Globus pallidus (tissue), 1 donor: ENCODE results near the gene MITF.
"Not testable (repeated sequence)": the region's sequence is repeated elsewhere in the genome, so short reads cannot be mapped to it uniquely, and the experiment has no call there.

ENCODE experiments used
- DNase-seq: peaks from one replicate; pipeline ENCODE4 v3.0.0-alpha.2; 2015; ENCODE audit warnings: low spot score

MITF gene

DNA sequence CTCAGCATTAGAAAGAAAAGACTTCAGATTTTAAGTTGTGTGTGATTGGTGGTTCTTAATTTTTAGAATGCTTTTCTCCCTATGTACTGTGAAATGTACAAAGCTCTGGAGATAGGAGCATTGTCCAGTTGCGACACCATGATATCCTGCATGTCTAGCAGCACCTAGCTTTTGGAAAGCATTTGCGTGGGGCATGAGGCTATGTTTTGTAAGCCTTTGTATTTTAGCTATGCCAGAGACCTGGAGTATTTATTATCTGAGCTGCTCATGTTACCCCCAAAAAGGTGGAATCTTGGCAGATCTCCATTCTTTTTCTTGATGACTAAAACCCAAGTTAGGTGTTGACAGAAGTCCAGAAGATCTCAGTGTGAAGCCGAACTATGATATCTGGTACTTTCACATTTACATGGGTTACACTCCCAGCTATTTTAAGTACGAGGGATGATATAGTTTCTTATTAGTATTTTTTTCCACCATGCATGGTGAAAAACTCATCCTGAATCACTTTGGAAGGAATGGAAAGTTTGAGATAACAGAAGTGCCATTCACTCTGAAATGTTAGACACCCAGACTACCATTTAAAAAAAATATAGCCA lies 133.6 kb downstream of the MITF start:
- DNase-seq: no peak

DNA sequence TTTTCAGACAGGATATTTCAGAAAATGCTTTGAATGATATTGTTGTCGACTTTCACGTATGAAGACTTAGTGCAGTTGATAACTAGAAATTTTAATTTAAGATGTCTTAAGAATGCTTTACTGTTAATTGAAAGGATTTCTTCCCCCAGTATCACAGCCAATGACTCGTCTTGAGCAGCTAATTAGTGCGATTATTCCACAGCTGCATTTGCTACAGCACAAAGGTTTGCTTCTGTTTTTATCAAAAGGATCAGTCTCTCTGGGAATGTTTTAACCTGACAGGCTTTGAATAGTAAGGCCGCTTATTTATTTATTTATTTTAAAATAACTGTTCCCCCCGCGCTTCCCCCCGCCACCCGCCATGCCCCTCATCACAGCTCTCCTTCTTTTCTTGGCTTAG lies 136.8 kb downstream of the MITF start:
- no peak for DNase-seq

DNA sequence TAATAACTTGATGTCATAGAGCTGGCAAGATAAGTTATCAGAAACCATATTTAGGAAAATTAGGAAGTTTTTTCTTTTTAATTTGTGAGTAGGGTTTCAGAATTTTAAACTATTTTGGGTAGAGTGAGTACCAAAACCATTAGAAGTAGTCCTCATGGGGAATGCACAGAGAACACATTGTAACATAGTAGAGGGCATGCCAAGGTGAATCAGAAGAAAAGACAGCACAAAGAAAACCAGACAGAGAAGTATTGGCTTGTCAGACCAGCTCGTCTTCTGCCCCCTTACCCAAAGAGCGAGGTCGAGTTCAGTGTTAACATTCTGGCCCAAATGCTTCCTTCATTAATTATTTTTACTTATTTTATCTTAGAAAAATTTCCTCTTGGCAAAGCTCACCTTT lies 139.0 kb downstream of the MITF start:
- DNase-seq: no peak

DNA sequence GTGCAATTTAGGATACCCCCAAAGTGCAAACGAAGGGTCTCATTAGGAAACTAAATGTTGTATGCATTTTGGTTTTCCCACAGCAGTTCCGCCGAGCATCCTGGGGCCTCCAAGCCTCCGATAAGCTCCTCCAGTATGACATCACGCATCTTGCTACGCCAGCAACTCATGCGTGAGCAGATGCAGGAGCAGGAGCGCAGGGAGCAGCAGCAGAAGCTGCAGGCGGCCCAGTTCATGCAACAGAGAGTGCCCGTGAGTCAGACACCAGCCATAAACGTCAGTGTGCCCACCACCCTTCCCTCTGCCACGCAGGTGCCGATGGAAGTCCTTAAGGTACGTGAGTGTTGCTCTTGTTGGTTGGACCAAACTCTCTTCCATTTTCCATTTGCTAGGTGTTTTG lies 139.8 kb downstream of the MITF start:
- no peak for DNase-seq

DNA sequence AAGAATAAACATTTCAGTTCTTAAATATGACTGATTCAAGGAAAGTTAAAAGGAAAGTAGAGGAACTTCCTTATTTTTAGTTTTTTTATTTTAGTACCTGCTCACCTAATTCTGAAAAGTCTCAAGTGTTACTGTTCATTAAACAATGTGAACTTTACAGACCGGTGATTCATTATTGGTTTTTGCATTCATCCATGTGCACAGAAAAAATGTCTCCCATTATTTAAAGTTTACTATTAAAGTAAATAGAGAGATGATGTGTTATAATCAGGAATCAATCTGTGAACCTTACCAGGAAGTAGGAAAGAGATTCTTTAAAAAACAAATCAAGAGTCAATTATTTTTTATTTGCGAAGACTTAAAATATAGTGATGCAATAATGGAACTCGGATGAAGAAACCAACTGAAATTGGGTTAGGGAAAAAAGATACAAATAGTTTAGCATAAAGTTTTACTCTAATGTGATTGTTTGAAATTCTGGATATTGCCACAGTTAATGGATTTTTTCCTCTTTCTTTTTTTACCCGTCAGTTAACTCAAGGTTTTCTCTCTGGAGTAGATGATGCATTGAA lies 140.9 kb downstream of the MITF start:
- DNase-seq: no peak

DNA sequence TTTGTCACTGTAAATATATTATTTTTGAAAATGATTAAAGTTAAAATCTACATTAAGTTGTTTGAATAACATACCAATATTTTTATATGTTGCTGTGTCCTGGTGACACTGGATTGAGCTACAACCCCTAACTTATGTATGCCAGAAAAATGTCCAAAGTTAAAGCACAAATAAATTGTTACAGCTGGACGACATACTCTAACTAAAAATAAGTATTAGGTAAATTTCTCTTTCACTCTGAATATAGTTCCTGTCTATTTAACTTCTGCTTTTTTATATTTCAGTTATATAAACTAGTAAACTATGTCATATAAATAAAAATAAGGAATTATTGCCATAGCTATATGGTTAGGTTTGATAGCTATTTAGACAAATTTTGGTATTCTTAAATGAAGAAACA lies 141.8 kb downstream of the MITF start:
- no peak for DNase-seq

DNA sequence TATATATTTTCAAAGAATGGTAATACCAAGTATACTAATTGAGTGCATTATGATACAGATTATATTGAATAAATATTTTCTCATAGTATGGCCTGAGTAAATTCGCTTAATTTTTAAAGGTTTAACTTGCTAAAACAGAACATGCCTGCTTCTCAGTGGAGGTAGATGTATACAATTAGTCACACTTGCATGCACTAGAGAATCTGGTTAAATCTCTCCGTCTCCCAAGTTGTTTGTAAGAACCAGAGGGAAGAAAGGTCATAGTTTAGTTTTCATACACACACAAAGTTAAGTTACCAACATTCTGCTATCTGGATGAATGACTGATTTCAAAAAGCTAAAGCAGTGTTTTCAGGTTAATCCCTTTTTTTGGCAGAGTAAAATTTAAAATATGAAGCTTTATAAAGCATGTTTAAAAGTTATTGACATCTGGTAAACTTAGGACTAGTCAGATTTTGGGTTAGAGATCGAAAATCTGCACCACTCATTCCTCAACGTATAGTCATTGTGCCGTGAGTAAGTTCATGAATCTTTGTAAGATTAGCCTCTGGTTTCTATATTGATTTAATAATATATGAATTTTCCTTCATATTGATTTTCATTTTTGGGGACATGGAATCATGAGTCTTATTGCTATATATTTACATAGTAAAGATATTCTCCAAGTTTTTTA lies 142.6 kb downstream of the MITF start:
- no peak for DNase-seq

DNA sequence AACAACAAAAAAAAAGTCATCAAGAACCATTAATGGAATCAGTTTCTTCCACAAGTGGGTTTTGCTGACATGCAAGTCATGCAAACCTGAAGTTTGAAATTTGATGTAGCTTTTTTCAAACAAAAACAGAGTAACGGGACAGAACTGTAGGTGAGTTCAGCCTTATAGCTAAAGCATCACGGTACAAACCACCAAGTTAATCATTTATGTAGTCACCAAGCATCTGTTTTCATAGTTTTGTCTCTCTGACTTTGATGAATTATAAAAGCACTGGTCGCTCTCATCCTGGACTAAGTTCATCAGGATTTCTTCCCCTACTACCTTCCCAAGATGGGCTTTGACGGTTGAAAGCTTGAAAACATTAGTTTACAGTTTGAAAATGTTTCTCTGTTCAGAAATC lies 143.3 kb downstream of the MITF start:
- DNase-seq: no peak

DNA sequence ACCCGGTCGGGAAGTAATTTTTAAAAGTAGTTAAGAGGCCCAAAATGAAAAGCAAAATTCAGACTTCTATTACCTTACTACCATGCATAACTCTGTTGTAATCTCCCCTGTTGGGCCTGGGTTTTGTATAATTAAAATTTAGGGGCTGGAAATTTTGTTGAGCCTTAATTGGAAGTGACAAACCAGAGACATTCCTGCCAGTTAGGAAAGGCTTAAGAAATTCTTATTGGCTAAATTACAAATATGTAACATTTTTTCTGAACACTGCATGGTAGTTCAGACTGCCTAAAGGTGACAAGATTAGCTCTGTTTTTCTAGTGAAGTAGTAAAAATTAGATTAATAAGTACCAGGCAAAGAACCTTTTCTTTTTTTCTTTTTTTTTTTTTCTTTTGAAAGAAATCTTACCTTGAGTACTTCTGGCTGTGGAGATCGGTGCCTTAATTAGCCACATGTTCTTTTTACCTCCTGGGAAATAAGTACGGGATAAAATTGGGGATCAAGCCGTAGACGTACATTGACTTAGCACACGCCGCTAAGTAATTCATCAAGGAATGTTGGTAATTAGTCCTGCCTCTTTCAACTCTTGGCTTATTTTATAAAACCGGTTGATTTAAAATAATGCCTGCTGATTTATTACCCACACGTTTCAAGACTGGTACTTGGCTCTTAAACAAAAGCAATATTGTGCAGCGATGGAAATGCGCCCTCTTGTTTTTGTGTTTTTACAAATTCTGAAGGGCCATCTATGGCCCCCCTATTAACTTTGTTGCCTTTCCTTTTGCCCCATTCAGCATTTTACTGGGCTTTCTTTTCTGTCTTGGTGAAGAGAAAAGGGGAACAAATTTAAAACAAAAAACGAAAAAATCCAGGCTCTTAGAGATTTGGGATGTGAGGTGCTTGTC lies 149.0 kb downstream of the MITF start:
- peak; percentile 83 for DNase-seq

DNA sequence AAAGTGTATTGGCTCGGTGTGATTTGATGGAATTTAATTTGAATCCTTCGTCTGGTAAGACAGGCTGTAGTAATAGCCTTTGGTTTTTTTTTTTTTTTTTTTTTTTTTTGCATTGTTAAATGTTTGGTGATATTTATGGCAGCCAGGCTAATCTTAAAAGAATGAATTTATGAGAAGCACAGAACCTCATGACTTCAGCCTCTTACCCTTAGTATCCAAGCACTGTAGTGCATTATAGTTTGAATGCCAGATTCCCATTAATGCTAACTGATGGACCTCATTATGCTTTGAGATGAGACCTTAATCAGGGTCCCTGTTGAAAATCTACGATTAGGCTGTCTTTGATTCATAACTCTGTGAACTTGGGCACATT lies 149.7 kb downstream of the MITF start:
- DNase-seq: no peak

DNA sequence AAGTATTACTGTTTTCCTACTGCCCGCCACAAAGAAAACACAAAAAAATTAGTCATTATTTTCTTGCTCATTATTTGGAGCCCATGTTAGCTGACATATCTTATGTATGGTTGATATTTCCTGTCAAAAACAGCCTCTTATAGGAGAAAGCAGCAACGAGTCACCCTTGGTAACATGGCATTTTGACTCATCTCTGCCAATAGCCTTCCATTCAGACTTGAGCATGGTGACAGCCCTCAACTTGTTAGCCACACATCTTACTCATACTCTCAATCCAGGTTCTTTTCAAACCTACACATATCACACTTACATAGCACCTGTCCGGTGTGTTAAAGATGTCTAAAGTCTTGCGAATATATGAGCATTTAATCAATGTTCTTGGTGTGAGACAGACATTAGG lies 150.8 kb downstream of the MITF start:
- no peak for DNase-seq

DNA sequence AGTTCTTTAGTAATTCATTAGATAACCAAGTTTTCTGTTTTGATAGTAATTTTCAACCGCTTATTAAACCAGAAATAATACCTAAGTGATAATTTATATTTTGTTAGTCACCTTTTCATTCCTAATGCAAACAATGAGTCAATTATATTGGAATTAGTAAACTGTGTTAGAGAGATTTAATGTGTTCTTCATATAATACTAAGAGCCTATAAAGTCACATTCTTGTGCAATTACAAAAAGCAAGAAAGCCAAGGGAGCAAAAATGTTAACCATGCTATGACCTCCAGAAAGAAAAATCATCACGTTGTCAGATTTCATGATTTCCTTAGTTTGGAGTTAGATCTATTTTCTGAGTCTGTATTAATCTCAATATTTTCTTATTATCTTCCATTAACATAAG lies 151.4 kb downstream of the MITF start:
- no peak for DNase-seq

DNA sequence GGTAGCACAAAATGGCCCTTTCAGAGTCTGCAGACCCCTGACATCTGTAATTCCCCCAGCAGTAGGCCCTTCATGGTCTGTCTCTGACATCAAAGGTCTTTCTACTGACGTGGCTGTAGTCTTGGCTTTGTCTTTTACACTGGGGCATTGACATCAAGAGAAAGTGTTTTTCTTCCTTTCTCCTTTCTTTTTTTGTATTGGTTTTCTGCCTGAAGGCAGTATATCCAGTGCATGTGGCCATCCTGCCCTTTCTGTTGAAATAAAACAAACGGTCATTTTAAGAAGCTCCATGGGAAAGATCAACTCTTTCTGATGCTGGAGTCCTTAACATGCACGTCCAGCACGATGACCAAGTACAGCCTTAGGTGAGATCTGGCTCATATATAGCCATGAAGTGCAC lies 153.4 kb downstream of the MITF start:
- DNase-seq: no peak

DNA sequence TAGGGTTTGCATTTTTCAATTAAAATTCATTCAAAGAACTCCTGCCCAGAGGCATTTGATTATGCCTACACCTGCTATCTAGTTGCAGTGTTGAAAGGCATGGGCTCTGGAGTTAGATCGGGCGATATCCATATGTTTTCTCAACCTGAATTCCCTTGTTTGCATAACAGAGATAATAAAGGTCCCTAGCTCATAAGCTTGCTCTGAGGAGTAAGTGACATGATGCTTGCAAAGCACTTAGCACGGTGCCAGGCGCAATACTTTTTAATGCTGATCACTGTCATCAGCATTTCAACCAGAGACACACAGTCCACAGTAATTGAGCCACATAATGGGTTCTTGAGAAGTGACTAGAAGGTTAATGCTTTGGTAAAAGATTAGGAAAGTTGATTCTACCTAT lies 154.0 kb downstream of the MITF start:
- DNase-seq: no peak

DNA sequence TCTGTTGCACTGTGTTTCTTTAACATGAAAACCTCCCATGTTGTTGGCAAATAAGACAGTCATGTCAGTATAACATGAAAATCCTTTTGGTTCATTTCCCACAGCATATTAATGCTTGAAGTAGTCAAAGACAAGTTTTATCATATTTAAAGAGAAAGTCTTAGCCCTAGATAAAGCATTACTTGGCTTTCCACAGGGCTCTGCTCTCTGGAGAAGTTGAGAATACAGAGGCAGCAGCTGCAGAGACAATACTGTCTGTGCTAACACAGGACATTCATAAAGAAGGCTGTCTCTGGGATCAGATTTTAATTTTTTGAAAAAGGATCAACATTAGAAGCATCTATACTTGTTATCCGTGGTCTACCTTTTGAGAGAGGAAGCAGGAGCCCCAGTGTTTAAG lies 156.8 kb downstream of the MITF start:
- no peak for DNase-seq

DNA sequence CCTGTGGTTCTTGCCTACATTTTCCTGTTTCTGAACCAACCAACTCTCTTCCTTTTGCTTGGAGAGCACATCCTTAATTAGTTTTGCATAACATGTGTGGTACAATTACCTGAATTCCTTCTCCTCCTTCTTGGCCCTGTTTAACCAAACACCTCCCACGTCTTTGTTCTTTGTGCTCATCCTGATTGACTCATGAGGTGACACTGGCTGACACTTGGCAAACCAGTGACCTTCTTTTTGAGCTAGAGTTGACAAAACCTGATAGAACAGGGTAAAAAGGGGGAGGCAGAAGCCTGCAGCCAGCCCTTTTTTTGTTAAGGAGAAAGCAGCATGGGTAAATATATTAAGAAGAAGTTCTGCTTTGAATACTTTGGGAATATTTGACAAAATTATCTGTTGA lies 161.1 kb downstream of the MITF start:
- no peak for DNase-seq

DNA sequence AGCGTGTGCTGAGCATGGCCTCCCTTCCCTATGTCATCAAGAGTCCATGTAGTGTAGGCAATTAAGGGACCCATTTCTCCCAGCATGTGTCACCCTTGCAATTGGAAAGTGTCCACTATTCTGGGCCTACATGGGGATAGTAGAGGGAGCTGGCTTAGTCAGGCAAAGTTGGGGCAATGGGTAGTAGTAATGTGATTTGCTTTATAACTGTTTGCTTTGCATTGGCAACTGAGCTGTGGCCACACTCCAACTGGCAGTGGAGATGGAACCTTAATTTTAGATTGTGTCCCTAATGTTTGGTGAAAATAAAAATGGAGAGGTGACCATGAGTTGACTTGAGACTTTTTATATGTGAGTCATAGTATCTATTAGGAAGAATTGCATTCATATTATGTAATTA lies 162.5 kb downstream of the MITF start:
- no peak for DNase-seq

DNA sequence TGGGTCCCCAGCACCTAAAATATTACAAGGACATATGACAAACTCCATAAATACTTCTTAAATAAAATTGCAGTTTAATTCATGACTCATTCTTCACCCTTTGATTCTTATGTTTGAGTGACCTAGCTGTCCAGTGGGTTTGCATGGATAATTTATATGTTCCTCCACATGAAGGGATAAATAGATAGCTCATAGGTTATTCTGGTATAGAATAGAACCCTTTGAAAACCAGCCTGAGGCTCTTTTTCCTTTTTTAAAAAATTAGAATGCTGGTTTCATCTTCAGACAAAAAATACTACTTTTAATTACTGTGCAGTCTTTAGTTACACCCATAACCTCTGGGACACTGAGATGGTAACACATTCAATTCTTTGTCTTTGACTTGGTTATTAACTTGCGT lies 163.1 kb downstream of the MITF start:
- no peak for DNase-seq

DNA sequence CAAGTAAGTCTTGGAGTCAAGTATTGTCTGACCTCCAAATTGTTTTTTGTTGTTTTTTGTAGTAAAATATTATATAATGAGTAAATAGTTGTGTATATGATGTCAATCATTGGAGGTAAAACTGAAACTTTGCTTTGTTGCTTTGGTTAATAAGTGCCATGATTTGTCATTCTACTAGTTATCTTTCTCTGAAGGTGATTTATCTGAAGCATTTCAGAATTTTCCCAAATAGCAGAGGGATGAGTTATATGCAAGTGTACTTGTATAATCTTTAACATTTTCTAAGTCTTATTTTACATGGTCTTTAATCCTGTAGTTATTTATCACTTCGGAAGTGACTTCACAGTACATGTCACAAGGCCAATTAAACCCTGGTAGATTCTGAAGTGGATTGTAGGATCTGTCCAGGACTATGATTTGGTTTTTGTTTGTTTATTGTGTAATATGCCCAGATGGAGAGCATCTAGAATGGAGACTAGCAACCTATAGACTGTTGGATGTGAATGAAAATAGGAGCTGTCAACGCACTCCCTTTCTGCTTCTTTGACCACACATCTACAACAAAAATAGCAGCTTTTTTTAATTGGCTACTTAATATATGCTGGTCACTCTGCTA lies 167.2 kb downstream of the MITF start:
- DNase-seq: no peak

DNA sequence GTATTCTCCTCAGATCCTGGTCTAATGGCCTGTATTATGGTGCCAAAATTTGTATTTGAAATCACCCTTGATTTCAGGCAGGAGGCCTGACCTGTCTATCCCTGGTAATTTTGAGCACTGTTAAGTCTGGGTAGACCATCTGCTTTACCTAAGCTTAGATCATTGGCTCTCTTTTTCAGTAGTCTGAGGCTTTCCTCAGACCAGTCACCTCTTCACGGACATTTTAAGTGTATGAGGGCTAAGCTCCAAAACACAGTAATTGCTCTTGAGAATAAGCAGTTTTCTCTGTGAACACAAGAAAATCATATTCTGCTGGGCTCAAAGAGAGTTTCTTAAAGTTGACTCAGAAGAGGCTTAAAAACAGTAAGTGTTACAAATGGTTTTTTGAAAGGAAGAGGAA lies 168.3 kb downstream of the MITF start:
- DNase-seq: no peak

DNA sequence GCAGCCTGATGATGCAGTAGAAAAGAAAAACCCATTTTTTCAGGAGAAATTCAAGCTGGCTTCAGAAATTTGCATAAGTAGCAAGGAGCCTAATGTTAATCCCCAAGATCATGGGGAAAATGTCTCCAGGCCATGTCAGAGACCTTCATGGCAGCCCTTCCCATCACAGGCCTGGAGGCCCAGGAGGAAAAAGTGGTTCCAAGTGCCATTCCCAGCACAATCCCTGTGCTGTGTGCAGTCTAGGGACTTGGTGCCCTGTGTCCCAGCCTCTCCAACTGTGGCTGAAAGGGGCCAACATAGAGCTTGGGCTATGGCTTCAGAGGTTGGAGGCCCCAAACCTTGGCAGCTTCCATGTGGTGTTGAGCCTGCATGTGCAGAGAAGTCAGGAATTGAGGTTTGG lies 170.6 kb downstream of the MITF start:
- not testable (repeated sequence) for DNase-seq

DNA sequence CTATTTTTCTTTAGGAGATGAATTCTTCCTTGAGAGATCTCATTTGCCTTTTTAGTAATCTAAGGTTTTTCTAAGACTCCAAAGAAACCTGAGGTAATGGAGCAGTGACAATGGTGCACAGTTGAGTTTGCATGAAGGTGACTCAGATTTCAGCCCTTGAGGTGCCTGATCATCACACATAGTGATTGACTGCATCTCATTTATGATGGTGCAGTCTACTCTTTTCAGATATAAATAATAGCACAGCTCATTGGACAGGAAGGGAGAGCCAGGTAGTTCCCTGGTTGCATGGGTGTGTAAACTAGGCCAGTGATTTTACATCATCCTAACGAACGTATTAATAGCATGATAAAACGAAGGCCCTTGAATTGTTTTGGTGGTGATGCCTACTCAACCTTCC lies 174.2 kb downstream of the MITF start:
- DNase-seq: no peak

DNA sequence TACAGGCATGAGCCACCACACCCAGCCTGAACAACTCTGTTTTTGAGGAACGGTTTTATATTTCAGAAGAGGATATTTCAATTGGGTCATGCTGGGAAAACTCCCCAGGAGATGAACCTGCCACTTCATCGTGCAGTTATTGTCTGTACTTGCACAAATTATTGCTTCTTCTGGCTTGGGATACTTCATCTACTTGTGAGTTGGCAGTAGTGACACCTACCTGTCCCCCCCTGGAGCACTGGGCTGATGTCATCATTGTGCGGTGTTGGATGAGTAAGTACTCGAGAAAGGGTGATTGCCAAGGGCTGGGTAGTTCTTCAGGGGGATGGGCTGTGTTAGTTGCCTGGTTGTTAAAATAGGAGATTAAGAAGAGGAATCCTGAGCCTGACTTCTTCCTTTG lies 175.1 kb downstream of the MITF start:
- DNase-seq: no peak
